ENCODE results near the gene CNTNAP5.

DNA sequence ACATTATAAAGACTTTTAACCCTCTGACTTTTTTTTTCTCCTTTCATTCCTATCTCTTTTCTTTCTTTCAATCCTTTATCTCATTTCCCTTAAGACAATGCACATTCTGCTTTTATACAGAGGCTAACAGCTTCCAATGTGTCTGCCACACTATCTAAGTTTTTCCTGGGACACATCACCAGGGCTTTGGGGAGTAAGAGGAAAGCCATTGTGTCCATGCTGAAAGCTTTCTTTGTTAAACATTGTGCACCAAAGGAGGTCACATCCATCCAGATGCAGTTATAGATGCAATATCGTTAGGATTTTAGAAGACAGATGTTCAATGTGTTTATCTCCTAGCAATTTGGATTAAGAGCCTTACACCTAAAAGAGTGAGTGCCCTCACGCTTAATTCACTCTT lies 534.1 kb downstream of the CNTNAP5 start:
- TF ChIP-seq, protein P1, sequence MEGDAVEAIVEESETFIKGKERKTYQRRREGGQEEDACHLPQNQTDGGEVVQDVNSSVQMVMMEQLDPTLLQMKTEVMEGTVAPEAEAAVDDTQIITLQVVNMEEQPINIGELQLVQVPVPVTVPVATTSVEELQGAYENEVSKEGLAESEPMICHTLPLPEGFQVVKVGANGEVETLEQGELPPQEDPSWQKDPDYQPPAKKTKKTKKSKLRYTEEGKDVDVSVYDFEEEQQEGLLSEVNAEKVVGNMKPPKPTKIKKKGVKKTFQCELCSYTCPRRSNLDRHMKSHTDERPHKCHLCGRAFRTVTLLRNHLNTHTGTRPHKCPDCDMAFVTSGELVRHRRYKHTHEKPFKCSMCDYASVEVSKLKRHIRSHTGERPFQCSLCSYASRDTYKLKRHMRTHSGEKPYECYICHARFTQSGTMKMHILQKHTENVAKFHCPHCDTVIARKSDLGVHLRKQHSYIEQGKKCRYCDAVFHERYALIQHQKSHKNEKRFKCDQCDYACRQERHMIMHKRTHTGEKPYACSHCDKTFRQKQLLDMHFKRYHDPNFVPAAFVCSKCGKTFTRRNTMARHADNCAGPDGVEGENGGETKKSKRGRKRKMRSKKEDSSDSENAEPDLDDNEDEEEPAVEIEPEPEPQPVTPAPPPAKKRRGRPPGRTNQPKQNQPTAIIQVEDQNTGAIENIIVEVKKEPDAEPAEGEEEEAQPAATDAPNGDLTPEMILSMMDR (IDR thresholded peaks at IDR 0.05; ENCODE audit: poor library complexity), result no peak
- no peak for TF ChIP-seq EZH2phosphoT487 (IDR thresholded peaks at IDR 0.05; ENCODE audit: low read depth, severe bottlenecking, unreplicated experiment)
- no peak for TF ChIP-seq EZH2 (IDR thresholded peaks at IDR 0.05; ENCODE audit: borderline replicate concordance)
